Fibroblast of mammary gland (primary cell): ENCODE results near the gene RAVER1.

Source experiments
- DNase-seq: peaks from one replicate; pipeline ENCODE4 v3.0.0-alpha.2; 2010; ENCODE audit warnings: low read depth
- H3K4me3 ChIP-seq: 2 replicates; pipeline ENCODE4 v1.5.1; 2011; ENCODE audit warnings: low read depth, mild to moderate bottlenecking, low read length, moderate library complexity; ENCODE audit not compliant: control insufficient read depth
- CTCF ChIP-seq: conservative IDR thresholded peaks from 2 replicates; pipeline ENCODE4 v1.5.1; 2011; ENCODE audit warnings: low read depth, low read length, inconsistent platforms; ENCODE audit not compliant: control insufficient read depth, insufficient read depth

RAVER1 gene

DNA sequence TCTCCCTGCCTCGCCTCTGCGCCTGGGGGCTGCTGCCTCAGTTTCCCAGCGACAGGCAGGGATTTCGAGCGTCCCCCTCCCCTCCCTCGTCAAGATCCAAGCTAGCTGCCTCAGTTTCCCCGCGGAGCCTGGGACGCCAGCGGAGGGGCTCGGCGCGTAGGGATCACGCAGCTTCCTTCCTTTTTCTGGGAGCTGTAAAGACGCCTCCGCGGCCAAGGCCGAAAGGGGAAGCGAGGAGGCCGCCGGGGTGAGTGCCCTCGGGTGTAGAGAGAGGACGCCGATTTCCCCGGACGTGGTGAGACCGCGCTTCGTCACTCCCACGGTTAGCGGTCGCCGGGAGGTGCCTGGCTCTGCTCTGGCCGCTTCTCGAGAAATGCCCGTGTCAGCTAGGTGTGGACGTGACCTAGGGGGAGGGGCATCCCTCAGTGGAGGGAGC, 63.1 kb downstream of the RAVER1 start:
- TF ChIP-seq CTCF, result no peak
- DNase-seq, result no peak
- peak overlapping the region; percentile 24 for H3K4me3 ChIP-seq

GRCh38 chr19:10269333-10270179, 63.8 kb downstream of the RAVER1 start:
- DNase-seq, result peak; percentile 64
- peak; percentile 80 for TF ChIP-seq CTCF
- H3K4me3 ChIP-seq, result peak overlapping the region; percentile 24

DNA sequence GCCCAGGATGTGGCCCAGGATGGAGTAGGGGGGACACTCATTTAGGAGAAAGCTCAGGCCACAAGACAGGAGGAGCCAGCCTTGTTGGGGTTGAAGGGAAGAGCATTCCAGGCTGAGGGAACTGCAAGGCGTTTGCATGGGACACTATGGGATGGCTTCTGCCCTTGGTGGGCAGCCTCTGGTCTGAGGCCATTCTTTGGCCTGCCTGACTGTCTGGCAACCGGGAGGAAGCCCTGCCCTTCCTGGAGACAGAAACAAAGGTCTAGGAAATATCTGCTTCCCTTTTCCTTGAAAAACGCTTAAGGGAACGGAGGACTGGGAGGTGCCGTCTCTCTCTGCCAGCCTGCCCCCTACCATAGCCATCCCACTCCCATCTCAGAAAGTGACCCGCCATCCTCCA, 65.3 kb downstream of the RAVER1 start:
- no peak for TF ChIP-seq CTCF
- H3K4me3 ChIP-seq, result no peak overlapping the region
- no peak for DNase-seq

GRCh38 chr19:10266706-10267105, 66.6 kb downstream of the RAVER1 start:
- no peak for TF ChIP-seq CTCF
- H3K4me3 ChIP-seq, result no peak overlapping the region
- no peak for DNase-seq
